Activated T-helper 2 cell treated with anti-CD3 and anti-CD28 coated beads, Interferon-gamma antibody, Interleukin-2, Interleukin-4, amounts not matched to agents 10 μg/mL and 5 μg/mL and 100 μg/mL, durations not matched to agents 14 hours and 24 hours and 36 hours (primary cell): ENCODE results near the gene AFF1. TPM values are rescaled to one million over a fixed set of nuclear protein-coding genes. Genes with fewer than 3 reads are reported as not detected.

ENCODE experiments used
- DNase-seq: peaks from one replicate; pipeline ENCODE4 v3.0.0; 2021; ENCODE audit warnings: low spot score
- H3K27ac Mint-ChIP-seq: one replicate; pipeline ENCODE4 v1.8.0; 2021; ENCODE audit warnings: mixed read lengths
- H3K27me3 Mint-ChIP-seq: one replicate; pipeline ENCODE4 v1.8.0; 2021; ENCODE audit warnings: low read depth, mixed read lengths
- H3K36me3 Mint-ChIP-seq: one replicate; pipeline ENCODE4 v1.8.0; 2021; ENCODE audit warnings: low read depth, mixed read lengths
- H3K4me1 Mint-ChIP-seq: one replicate; pipeline ENCODE4 v1.8.0; 2021; ENCODE audit warnings: low read depth, mixed read lengths
- H3K4me3 Mint-ChIP-seq: one replicate; pipeline ENCODE4 v1.8.0; 2021; ENCODE audit warnings: low read depth, mild to moderate bottlenecking, moderate library complexity, mixed read lengths
- H3K9me3 Mint-ChIP-seq: one replicate; pipeline ENCODE4 v1.8.0; 2021; ENCODE audit warnings: mixed read lengths
- intact Hi-C: fragments of 100-400 bp; cut with micrococcal nuclease; formaldehyde crosslinking; loops from one replicate; pipeline ENCODE4 v1.15.1; 2023
- total RNA-seq: library from RNA; stranded (reverse); gene quantifications from 2 replicates; pipeline ENCODE4 v1.2.3, GENCODE V29; 2022

AFF1 gene
- total RNA-seq, 1 donor from 2014 or later, result 60.4 TPM

DNA sequence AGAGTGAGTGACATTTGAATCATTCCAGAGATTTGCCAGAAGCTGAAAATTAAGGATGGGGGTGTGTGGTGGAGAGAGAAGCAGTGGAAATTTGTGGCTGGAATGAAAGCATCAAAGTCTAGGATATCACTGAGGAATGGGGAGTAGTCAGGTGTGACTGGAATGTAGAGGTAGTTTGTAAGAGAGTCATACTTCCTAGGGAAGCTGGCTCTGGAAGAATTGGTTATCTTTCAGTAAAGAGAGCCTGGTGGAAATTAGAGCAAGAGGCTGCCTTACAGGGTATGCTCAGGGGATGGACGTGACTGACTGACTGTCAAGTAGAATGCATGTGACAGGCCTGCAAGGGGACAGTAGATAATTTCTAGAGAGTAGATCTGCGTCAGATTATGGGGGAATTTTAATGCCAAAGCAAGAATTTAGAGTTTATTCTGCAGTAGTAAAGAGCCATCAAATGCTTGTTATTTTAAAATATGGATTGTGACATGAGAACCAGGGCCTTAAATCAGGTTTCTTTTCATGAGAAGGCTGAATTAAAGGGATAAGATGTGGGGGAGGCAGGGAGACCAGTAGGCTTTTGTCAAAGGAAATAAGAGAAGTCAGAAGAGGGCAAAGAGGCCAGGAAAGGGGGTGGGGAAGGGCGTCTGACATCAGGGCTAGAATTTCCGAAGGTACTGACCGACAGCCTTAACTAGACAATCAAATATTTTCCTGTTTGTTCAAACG is 109.9 kb downstream of the AFF1 start:
- no peak overlapping the region for H3K4me3 Mint-ChIP-seq

GRCh38 chr4:87045234-87045558 is 110.4 kb downstream of the AFF1 start:
- no peak overlapping the region for H3K27ac Mint-ChIP-seq
- intact Hi-C loops, result no loop called here

More for the DNA sequence above, 109.9 kb downstream of the AFF1 start:
- Mint-ChIP-seq H3K27ac (no peak overlapping the region), H3K4me1 (peaks cover 23% of the 10 kb centered on the region), H3K9me3 (no peaks in the 10 kb centered on the region), H3K36me3 (peaks cover 33% of the 10 kb centered on the region), H3K27me3 (no peaks in the 10 kb centered on the region)
- no peak for DNase-seq
- intact Hi-C loops, result no loop called here

GRCh38 chr4:87045659-87046058 is 110.8 kb downstream of the AFF1 start:
- Mint-ChIP-seq H3K4me1 (peaks cover 30% of the 10 kb centered on the region), H3K4me3 (no peak overlapping the region), H3K9me3 (no peaks in the 10 kb centered on the region), H3K27me3 (no peaks in the 10 kb centered on the region), H3K36me3 (peaks cover 39% of the 10 kb centered on the region), H3K27ac (no peak overlapping the region)
- DNase-seq, result no peak
- intact Hi-C loops, result no loop called here

More at GRCh38 chr4:87045234-87045558, 110.4 kb downstream of the AFF1 start:
- Mint-ChIP-seq H3K27me3 (no peaks in the 10 kb centered on the region), H3K4me1 (peaks cover 26% of the 10 kb centered on the region), H3K36me3 (peaks cover 34% of the 10 kb centered on the region), H3K4me3 (no peak overlapping the region), H3K9me3 (no peaks in the 10 kb centered on the region)
- no peak for DNase-seq

DNA sequence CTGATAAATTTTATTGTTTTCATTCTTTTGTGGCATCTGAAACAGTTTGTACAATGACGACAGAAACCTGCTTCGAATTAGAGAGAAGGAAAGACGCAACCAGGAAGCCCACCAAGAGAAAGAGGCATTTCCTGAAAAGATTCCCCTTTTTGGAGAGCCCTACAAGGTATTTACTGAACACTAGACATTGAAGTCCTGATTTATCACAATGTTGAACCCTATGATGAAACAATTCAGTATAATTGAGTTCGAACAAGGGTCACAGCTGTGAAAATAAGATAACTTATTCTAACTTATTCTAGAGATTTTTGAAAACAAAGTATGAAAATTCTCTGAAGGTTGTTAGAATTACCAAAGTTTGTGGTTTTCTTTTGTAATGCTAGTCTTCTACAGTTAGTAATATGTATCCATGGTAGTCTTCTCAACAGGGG is 111.3 kb downstream of the AFF1 start:
- intact Hi-C loops, result no loop called here

DNA sequence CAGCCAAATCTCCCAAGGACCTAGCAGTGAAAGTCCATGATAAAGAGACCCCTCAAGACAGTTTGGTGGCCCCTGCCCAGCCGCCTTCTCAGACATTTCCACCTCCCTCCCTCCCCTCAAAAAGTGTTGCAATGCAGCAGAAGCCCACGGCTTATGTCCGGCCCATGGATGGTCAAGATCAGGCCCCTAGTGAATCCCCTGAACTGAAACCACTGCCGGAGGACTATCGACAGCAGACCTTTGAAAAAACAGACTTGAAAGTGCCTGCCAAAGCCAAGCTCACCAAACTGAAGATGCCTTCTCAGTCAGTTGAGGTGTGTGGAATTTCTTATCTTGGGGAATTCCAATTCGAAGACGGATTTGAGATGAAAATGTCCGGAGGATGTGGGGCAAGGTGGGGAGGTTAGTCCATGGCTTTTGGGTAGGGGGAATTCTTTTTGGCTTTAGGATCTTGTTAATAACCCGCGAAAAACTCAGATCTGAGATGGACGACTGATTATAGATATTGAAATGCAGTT is 112.5 kb downstream of the AFF1 start:
- intact Hi-C loops, result no loop called here
- DNase-seq, result no peak
- no peaks in the 10 kb centered on the region for H3K9me3 Mint-ChIP-seq
- H3K27ac Mint-ChIP-seq, result no peak overlapping the region
- no peak overlapping the region for H3K4me3 Mint-ChIP-seq
- H3K4me1 Mint-ChIP-seq, result peaks cover 34% of the 10 kb centered on the region
- H3K27me3 Mint-ChIP-seq, result no peaks in the 10 kb centered on the region
- peaks cover 54% of the 10 kb centered on the region for H3K36me3 Mint-ChIP-seq

More for the DNA sequence above, 111.3 kb downstream of the AFF1 start:
- Mint-ChIP-seq H3K9me3 (no peaks in the 10 kb centered on the region), H3K4me1 (peaks cover 34% of the 10 kb centered on the region), H3K27ac (no peak overlapping the region), H3K36me3 (peaks cover 44% of the 10 kb centered on the region), H3K27me3 (no peaks in the 10 kb centered on the region), H3K4me3 (no peak overlapping the region)
- no peak for DNase-seq

DNA sequence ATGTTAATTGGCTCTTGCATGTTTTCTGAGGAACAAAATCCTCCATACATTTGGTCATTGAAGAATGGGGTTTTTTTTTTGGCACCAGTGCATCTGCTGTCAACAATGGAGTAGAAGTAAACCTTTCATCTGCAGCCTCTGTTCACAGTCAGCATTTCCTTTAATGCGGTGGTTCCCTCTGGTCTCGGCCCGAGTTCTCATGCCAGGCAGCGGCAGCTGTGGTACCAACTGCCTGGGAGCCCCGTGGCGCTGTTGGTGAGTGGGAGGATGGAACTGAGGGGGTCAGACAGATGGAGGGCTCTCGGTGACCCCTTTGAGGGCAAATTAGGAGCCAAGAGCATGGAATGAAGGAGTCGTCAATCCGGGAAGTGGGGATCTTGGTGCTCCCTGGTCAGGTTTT is 114.7 kb downstream of the AFF1 start:
- no peak for DNase-seq

GRCh38 chr4:87050596-87050995 is 115.8 kb downstream of the AFF1 start:
- H3K27ac Mint-ChIP-seq, result peak overlapping the region; percentile 69
- no peaks in the 10 kb centered on the region for H3K27me3 Mint-ChIP-seq
- no peak overlapping the region for H3K4me3 Mint-ChIP-seq
- intact Hi-C loops, result no loop called here
- H3K36me3 Mint-ChIP-seq, result peaks cover 72% of the 10 kb centered on the region
- peaks cover 47% of the 10 kb centered on the region for H3K4me1 Mint-ChIP-seq
- H3K9me3 Mint-ChIP-seq, result no peaks in the 10 kb centered on the region
- no peak for DNase-seq

More for the DNA sequence above, 114.7 kb downstream of the AFF1 start:
- intact Hi-C loops, result no loop called here
- no peak overlapping the region for H3K4me3 Mint-ChIP-seq
- peaks cover 45% of the 10 kb centered on the region for H3K4me1 Mint-ChIP-seq
- no peaks in the 10 kb centered on the region for H3K9me3 Mint-ChIP-seq
- peak overlapping the region; percentile 22 for H3K27ac Mint-ChIP-seq
- H3K36me3 Mint-ChIP-seq, result peaks cover 69% of the 10 kb centered on the region
- H3K27me3 Mint-ChIP-seq, result no peaks in the 10 kb centered on the region

- peaks cover 52% of the 10 kb centered on the region for H3K4me1 Mint-ChIP-seq
- H3K9me3 Mint-ChIP-seq, result no peaks in the 10 kb centered on the region
- intact Hi-C loops, result no loop called here
- DNase-seq, result no peak
- no peak overlapping the region for H3K4me3 Mint-ChIP-seq
- H3K36me3 Mint-ChIP-seq, result peaks cover 71% of the 10 kb centered on the region
- H3K27ac Mint-ChIP-seq, result peak overlapping the region; percentile 69
- no peaks in the 10 kb centered on the region for H3K27me3 Mint-ChIP-seq
Measured at GRCh38 chr4:87051121-87051713, 116.4 kb downstream of the AFF1 start.

DNA sequence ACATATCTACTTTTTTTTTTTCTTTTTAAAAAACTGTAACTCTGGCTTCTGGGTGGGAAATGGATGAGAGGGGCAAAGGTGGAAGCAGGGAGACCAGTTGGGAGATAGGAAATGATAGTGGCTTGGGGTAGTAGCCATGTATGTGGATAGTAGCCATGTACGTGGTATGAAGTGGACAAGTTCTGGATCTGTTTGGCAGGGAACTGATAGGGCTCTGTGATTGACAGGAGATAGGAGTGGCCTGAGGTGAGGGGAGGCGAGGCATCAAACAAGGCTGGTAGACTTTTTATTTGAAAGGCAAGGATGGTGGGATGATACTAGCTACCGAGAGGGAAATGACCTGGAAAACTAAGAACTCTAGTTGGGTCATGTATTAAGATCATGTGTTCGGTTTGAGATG is 117.8 kb downstream of the AFF1 start:
- Mint-ChIP-seq H3K27ac (peak overlapping the region; percentile 78), H3K36me3 (peaks cover 60% of the 10 kb centered on the region)
- intact Hi-C loops, result no loop called here

DNA sequence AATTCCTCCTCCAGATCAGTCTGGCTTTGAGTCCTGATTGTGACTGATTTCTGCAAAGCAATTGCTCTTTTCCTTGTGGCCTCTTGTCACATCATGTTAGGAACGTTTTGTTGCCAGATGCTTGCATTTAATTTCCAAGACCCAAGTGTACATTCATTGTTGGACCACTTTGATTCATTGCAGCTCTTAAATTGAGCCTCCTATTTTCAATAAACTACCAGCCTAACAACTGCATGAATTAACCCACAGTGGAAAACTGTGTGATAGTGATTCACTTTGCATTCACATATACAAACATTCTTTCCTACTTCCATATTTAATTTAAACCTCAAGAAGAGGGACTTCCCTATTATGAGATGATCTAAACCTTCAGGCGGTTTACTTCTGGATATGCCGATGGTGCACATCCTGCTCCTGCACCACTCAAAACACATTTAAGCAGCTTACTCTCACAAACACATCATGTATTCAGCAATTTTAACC is 118.4 kb downstream of the AFF1 start:
- Mint-ChIP-seq H3K4me1 (peaks cover 64% of the 10 kb centered on the region), H3K9me3 (no peaks in the 10 kb centered on the region), H3K4me3 (no peak overlapping the region), H3K27me3 (no peaks in the 10 kb centered on the region), H3K27ac (peak overlapping the region; percentile 78), H3K36me3 (peaks cover 57% of the 10 kb centered on the region)
- intact Hi-C loops, result no loop called here
- DNase-seq, result no peak

More for the DNA sequence above, 117.8 kb downstream of the AFF1 start:
- Mint-ChIP-seq H3K27me3 (no peaks in the 10 kb centered on the region), H3K4me1 (peaks cover 60% of the 10 kb centered on the region), H3K9me3 (no peaks in the 10 kb centered on the region), H3K4me3 (no peak overlapping the region)
- no peak for DNase-seq

GRCh38 chr4:87053802-87054767 is 119.3 kb downstream of the AFF1 start:
- no peak for DNase-seq
- Mint-ChIP-seq H3K27ac (peak overlapping the region; percentile 78), H3K27me3 (no peaks in the 10 kb centered on the region), H3K9me3 (no peaks in the 10 kb centered on the region), H3K36me3 (peaks cover 58% of the 10 kb centered on the region), H3K4me1 (peaks cover 67% of the 10 kb centered on the region), H3K4me3 (no peak overlapping the region)
- intact Hi-C loops, result no loop called here

- Mint-ChIP-seq H3K27me3 (no peaks in the 10 kb centered on the region), H3K4me3 (no peak overlapping the region), H3K4me1 (peaks cover 71% of the 10 kb centered on the region), H3K36me3 (peaks cover 60% of the 10 kb centered on the region), H3K9me3 (no peaks in the 10 kb centered on the region), H3K27ac (no peak overlapping the region)
- intact Hi-C loops, result no loop called here
- no peak for DNase-seq
Measured at GRCh38 chr4:87054900-87055299, 120.1 kb downstream of the AFF1 start.
